Neural progenitor cell (in vitro differentiated cells): Measurements from ENCODE around the gene NEURL1.

Experiments used
- CTCF ChIP-seq: fragments of 200-600 bp; sonication (generic); IDR thresholded peaks from 2 replicates; pipeline ENCODE4 v1.5.1; 2017; ENCODE audit warnings: antibody characterized with exemption, mild to moderate bottlenecking
- EZH2 ChIP-seq: fragments of 200-600 bp; sonication (generic); IDR thresholded peaks from 2 replicates; pipeline ENCODE4 v1.6.1; 2017; ENCODE audit warnings: antibody characterized with exemption, mild to moderate bottlenecking, moderate library complexity

DNA sequence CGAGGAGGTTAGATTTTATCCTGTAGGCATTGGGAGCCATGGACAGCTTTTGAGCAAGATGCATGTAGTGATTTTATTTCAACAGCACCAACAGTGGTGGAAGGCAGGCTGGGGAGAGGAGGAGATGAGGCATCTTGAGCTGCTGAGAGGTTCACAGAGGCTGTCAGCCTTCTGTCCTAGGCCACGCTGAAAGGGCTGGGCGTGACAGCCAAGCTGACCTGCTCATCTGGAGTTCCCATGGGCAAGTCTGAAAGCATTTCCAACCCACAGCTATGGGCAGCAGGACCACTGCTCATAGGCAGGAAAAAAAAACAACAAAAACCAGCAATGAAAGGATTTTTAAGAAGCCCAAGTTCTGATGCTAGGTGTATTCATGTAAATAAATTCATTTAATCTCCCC is 7.7 kb downstream of the NEURL1 start:
- TF ChIP-seq CTCF: no peak
- no peak for TF ChIP-seq EZH2
